ENCODE measurements around the gene MATR3.
"Not testable (repeated sequence)": the region's sequence is repeated elsewhere in the genome, so short reads cannot be mapped to it uniquely, and the experiment has no call there.

MATR3 gene

GRCh38 chr5:139304391-139305324 lies 11.1 kb downstream of the MATR3 start:
- Histone ChIP-seq H3K27me3 (ENCODE audit: control insufficient read depth, insufficient read depth, low read length) (no peaks in the 10 kb centered on the region), H3K4me3 (ENCODE audit: low read length) (no peak overlapping the region), H3K27ac (ENCODE audit: low read length) (no peak overlapping the region), H3K9me3 (ENCODE audit: control insufficient read depth, low read depth, low read length) (no peaks in the 10 kb centered on the region), H3K4me1 (ENCODE audit: control insufficient read depth, low read depth, low read length) (peaks cover 21% of the 10 kb centered on the region), H3K9ac (ENCODE audit: low read length) (no peak overlapping the region), H3K36me3 (ENCODE audit: control insufficient read depth, low read depth, low read length) (no peaks in the 10 kb centered on the region)

- Histone ChIP-seq H3K9ac (ENCODE audit: low read length) (no peak overlapping the region), H3K4me3 (ENCODE audit: low read length) (no peak overlapping the region), H3K36me3 (ENCODE audit: control insufficient read depth, low read depth, low read length) (peaks cover 4% of the 10 kb centered on the region), H3K27ac (ENCODE audit: low read length) (no peak overlapping the region), H3K4me1 (ENCODE audit: control insufficient read depth, low read depth, low read length) (peaks cover 33% of the 10 kb centered on the region), H3K9me3 (ENCODE audit: control insufficient read depth, low read depth, low read length) (no peaks in the 10 kb centered on the region), H3K27me3 (ENCODE audit: control insufficient read depth, insufficient read depth, low read length) (no peaks in the 10 kb centered on the region)
Measured at GRCh38 chr5:139306197-139306596, 12.7 kb downstream of the MATR3 start.

GRCh38 chr5:139306628-139307379 lies 13.3 kb downstream of the MATR3 start:
- no peak overlapping the region for H3K4me3 ChIP-seq (ENCODE audit: low read length)
- no peak overlapping the region for H3K9ac ChIP-seq (ENCODE audit: low read length)
- H3K27me3 ChIP-seq (ENCODE audit: control insufficient read depth, insufficient read depth, low read length) = no peaks in the 10 kb centered on the region
- H3K36me3 ChIP-seq (ENCODE audit: control insufficient read depth, low read depth, low read length) = peaks cover 4% of the 10 kb centered on the region
- no peak overlapping the region for H3K27ac ChIP-seq (ENCODE audit: low read length)
- peaks cover 35% of the 10 kb centered on the region for H3K4me1 ChIP-seq (ENCODE audit: control insufficient read depth, low read depth, low read length)
- no peaks in the 10 kb centered on the region for H3K9me3 ChIP-seq (ENCODE audit: control insufficient read depth, low read depth, low read length)

GRCh38 chr5:139308797-139309196 lies 15.3 kb downstream of the MATR3 start:
- Histone ChIP-seq H3K27ac (ENCODE audit: low read length) (no peak overlapping the region), H3K4me1 (ENCODE audit: control insufficient read depth, low read depth, low read length) (peaks cover 42% of the 10 kb centered on the region)

GRCh38 chr5:139310715-139311186 lies 17.2 kb downstream of the MATR3 start:
- peaks cover 34% of the 10 kb centered on the region for H3K4me1 ChIP-seq (ENCODE audit: control insufficient read depth, low read depth, low read length)
- peaks cover 21% of the 10 kb centered on the region for H3K36me3 ChIP-seq (ENCODE audit: control insufficient read depth, low read depth, low read length)
- H3K27ac ChIP-seq (ENCODE audit: low read length); H3K27me3 ChIP-seq (ENCODE audit: control insufficient read depth, insufficient read depth, low read length); H3K9ac ChIP-seq (ENCODE audit: low read length); H3K4me3 ChIP-seq (ENCODE audit: low read length); H3K9me3 ChIP-seq (ENCODE audit: control insufficient read depth, low read depth, low read length): not testable (repeated sequence)

More at GRCh38 chr5:139308797-139309196, 15.3 kb downstream of the MATR3 start:
- Histone ChIP-seq H3K9ac (ENCODE audit: low read length) (no peak overlapping the region), H3K36me3 (ENCODE audit: control insufficient read depth, low read depth, low read length) (peaks cover 4% of the 10 kb centered on the region), H3K4me3 (ENCODE audit: low read length) (no peak overlapping the region), H3K9me3 (ENCODE audit: control insufficient read depth, low read depth, low read length) (no peaks in the 10 kb centered on the region), H3K27me3 (ENCODE audit: control insufficient read depth, insufficient read depth, low read length) (no peaks in the 10 kb centered on the region)

- H3K9me3 ChIP-seq (ENCODE audit: control insufficient read depth, low read depth, low read length) = no peaks in the 10 kb centered on the region
- H3K4me1 ChIP-seq (ENCODE audit: control insufficient read depth, low read depth, low read length) = peaks cover 33% of the 10 kb centered on the region
- peaks cover 34% of the 10 kb centered on the region for H3K36me3 ChIP-seq (ENCODE audit: control insufficient read depth, low read depth, low read length)
- no peak overlapping the region for H3K27ac ChIP-seq (ENCODE audit: low read length)
- H3K4me3 ChIP-seq (ENCODE audit: low read length) = no peak overlapping the region
- no peak overlapping the region for H3K9ac ChIP-seq (ENCODE audit: low read length)
- H3K27me3 ChIP-seq (ENCODE audit: control insufficient read depth, insufficient read depth, low read length) = no peaks in the 10 kb centered on the region
Measured at GRCh38 chr5:139312075-139312474, 18.5 kb downstream of the MATR3 start.

- H3K36me3 ChIP-seq (ENCODE audit: control insufficient read depth, low read depth, low read length) = peaks cover 56% of the 10 kb centered on the region
Measured at GRCh38 chr5:139314276-139314675, 20.7 kb downstream of the MATR3 start.

GRCh38 chr5:139315056-139315615 lies 21.6 kb downstream of the MATR3 start:
- H3K36me3 ChIP-seq (ENCODE audit: control insufficient read depth, low read depth, low read length) = peaks cover 63% of the 10 kb centered on the region

More at GRCh38 chr5:139314276-139314675, 20.7 kb downstream of the MATR3 start:
- no peak overlapping the region for H3K9ac ChIP-seq (ENCODE audit: low read length)
- H3K4me1 ChIP-seq (ENCODE audit: control insufficient read depth, low read depth, low read length) = peaks cover 33% of the 10 kb centered on the region
- no peaks in the 10 kb centered on the region for H3K27me3 ChIP-seq (ENCODE audit: control insufficient read depth, insufficient read depth, low read length)
- no peak overlapping the region for H3K4me3 ChIP-seq (ENCODE audit: low read length)
- H3K9me3 ChIP-seq (ENCODE audit: control insufficient read depth, low read depth, low read length) = no peaks in the 10 kb centered on the region
- H3K27ac ChIP-seq (ENCODE audit: low read length) = no peak overlapping the region

GRCh38 chr5:139335811-139336210 lies 42.3 kb downstream of the MATR3 start:
- no peaks in the 10 kb centered on the region for H3K9me3 ChIP-seq (ENCODE audit: control insufficient read depth, low read depth, low read length)
- H3K4me1 ChIP-seq (ENCODE audit: control insufficient read depth, low read depth, low read length) = no peaks in the 10 kb centered on the region
- no peaks in the 10 kb centered on the region for H3K27me3 ChIP-seq (ENCODE audit: control insufficient read depth, insufficient read depth, low read length)
- H3K9ac ChIP-seq (ENCODE audit: low read length) = no peak overlapping the region
- no peak overlapping the region for H3K27ac ChIP-seq (ENCODE audit: low read length)
- peaks cover 15% of the 10 kb centered on the region for H3K36me3 ChIP-seq (ENCODE audit: control insufficient read depth, low read depth, low read length)
- H3K4me3 ChIP-seq (ENCODE audit: low read length) = no peak overlapping the region

More at GRCh38 chr5:139315056-139315615, 21.6 kb downstream of the MATR3 start:
- no peaks in the 10 kb centered on the region for H3K27me3 ChIP-seq (ENCODE audit: control insufficient read depth, insufficient read depth, low read length)
- H3K4me1 ChIP-seq (ENCODE audit: control insufficient read depth, low read depth, low read length) = peaks cover 27% of the 10 kb centered on the region
- no peaks in the 10 kb centered on the region for H3K9me3 ChIP-seq (ENCODE audit: control insufficient read depth, low read depth, low read length)
- H3K27ac ChIP-seq (ENCODE audit: low read length) = no peak overlapping the region
- H3K4me3 ChIP-seq (ENCODE audit: low read length) = no peak overlapping the region
- no peak overlapping the region for H3K9ac ChIP-seq (ENCODE audit: low read length)

GRCh38 chr5:139340051-139340450 lies 46.5 kb downstream of the MATR3 start:
- H3K27ac ChIP-seq (ENCODE audit: low read length) = no peak overlapping the region
- H3K4me3 ChIP-seq (ENCODE audit: low read length) = no peak overlapping the region
- peaks cover 8% of the 10 kb centered on the region for H3K4me1 ChIP-seq (ENCODE audit: control insufficient read depth, low read depth, low read length)
- no peaks in the 10 kb centered on the region for H3K9me3 ChIP-seq (ENCODE audit: control insufficient read depth, low read depth, low read length)
- H3K36me3 ChIP-seq (ENCODE audit: control insufficient read depth, low read depth, low read length) = no peaks in the 10 kb centered on the region
- no peak overlapping the region for H3K9ac ChIP-seq (ENCODE audit: low read length)
- H3K27me3 ChIP-seq (ENCODE audit: control insufficient read depth, insufficient read depth, low read length) = no peaks in the 10 kb centered on the region

- H3K27ac ChIP-seq (ENCODE audit: low read length) = no peak overlapping the region
- no peaks in the 10 kb centered on the region for H3K36me3 ChIP-seq (ENCODE audit: control insufficient read depth, low read depth, low read length)
- no peaks in the 10 kb centered on the region for H3K27me3 ChIP-seq (ENCODE audit: control insufficient read depth, insufficient read depth, low read length)
- H3K9me3 ChIP-seq (ENCODE audit: control insufficient read depth, low read depth, low read length) = no peaks in the 10 kb centered on the region
- peaks cover 8% of the 10 kb centered on the region for H3K4me1 ChIP-seq (ENCODE audit: control insufficient read depth, low read depth, low read length)
- H3K4me3 ChIP-seq (ENCODE audit: low read length) = peak overlapping the region; percentile 86
- no peak overlapping the region for H3K9ac ChIP-seq (ENCODE audit: low read length)
Measured at GRCh38 chr5:139341187-139341688, 47.7 kb downstream of the MATR3 start.
